Activated naive CD8-positive, alpha-beta T cell treated with anti-CD3 and anti-CD28 coated beads, Interleukin-2, amount 50 U/mL, for 16 hours (primary cell): Measurements from ENCODE around the gene LRRC8D.
A peak's percentile ranks its signal among the peaks of the same experiment; 100 is the strongest.

ENCODE experiments used
- DNase-seq: peaks from one replicate; pipeline ENCODE4 v3.0.0-alpha.2; 2020; ENCODE audit warnings: low read depth, low spot score

The LRRC8D gene

DNA sequence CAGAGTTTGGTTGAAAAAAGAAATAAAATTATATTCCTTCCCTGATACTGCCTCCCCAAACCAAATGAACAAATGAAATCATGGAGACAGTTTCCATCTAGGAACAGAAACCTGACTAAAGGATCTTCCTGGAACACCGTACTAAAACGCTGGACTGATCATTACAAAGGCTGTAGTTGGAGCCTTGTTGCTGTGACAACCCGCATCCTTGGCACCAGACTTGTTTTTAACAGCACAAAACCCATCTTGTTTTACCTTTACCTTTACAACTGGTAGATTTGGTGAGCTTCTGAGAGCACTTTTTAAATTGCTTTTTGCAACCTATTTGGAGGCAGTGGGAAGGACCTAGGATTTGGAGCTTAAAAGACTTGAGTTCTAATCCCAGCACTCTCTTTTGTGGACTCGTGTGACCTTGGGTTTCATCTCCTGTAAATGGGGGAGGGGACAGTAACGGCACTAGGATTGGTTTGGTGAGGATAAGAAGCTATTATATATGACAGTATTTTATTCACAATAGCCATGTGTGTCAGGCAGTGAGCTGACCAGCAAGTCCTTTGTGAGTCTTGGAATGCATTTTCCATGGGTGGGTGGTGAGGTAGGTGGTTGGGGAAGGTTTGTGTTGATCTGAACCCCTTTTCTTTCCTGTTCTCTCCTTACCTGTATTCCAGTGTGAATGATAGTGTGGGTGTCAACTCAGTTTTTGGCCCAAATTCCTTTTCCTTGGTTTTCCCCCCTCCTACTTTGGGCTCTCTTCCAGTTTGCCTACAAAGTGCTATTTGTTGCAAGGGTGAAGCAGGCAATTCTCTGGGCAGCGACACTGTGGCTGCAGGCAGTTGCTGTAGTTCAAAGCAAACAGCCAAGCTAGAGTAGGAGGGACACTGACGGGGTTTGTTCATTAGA lies 12.6 kb downstream of the LRRC8D start:
- DNase-seq, result no peak

DNA sequence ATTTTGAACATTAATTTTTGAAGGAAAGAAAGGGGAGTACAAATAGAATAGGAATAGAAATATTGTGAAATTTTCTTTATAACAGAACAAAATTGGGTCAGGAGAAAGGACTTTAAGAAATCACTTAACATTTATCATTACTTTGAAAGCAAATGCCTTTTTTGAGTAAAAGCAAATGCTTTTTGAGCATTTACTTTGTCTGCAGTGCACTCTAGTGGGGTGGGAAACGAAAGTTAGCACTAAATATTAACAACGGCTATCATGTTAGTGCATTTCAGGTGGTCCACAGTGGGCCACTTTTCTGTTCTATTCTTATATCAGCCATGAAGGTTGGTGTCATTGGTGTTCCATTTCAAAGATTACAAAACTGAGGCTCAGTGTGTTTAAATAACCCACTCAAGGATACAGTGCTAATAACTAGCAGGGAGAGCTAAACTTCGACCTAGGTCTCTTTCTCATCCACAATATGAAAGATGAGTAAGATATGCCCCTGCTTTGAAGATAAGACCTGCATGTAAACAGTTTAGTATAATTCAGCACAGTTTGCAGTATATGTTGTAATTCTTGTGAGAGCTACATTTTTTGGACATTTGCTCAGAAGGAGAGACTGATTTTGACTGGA lies 13.4 kb downstream of the LRRC8D start:
- DNase-seq, result no peak

DNA sequence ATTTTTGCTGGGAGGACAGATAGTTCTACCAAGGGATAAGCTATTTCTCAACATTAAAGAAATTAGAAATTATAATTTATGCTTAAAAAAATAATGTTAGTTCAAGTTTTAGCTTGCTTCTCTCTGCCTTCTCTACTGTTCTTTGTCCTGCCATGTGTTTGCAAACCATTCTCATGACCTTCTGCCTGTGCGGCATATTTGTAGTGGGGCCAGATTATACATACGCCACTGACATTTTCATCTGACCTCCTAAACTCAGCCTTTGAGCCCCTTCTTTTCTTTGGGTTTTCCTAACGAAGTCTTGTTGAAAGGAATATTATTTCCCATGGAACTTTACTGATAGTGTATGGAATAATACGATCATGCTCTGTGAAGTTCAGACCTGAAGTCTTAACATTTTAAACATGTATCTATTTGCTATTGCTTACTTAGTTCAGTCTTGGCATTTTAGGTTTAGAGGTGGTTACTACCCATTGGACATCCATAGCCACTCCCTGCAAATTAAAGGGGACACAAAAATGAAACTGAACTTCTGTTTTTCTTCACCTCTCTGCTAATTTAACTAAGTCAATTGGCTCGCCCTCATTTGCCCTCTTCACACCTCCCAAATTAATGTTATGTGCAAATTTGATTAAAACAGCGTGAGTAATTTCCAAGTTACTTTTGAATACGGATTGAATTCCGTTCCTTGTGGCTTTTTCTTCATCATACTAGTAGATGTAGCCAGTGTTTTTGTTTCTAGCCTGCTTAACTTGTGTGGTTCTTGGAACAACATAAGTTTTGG lies 15.6 kb downstream of the LRRC8D start:
- no peak for DNase-seq

DNA sequence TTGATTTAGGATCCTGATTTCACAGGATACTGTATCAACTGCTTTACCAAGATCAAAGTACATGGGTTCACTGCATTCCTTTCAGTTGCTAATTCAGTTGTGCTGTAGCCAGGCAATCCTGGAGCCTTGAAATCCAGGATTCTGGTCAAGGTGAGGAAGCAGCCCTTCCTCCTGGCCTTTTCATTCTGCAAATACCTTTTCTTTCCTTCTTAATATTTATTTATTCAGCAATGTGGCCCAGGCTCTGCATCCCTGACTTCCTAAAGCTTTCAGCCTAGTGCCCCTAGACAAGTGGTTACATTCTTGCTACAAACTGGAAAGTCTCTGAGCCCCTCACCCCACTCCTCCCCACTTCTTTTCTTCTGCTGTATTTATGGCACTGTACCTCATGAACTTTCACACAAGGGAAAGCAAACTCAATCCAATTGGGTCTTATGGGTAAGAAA lies 16.2 kb downstream of the LRRC8D start:
- no peak for DNase-seq

DNA sequence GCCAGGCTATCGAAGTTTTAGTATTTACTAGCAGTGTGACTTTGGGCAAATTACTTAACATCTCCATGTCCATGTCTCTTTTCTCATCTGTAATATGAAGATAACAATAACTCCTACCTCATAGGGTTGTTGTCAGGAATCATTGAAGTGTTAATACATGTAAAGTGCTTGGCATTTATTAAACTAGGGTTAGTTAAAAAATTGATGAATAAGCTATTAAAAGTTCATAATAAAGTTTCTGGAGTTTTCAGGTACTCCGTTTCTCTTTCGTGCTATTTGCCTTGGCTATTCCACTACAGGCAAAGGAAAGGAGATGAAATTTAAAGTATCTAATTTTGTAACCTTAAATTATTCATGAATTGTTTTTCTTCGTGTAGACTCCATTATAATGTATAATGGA lies 16.7 kb downstream of the LRRC8D start:
- DNase-seq, result no peak

DNA sequence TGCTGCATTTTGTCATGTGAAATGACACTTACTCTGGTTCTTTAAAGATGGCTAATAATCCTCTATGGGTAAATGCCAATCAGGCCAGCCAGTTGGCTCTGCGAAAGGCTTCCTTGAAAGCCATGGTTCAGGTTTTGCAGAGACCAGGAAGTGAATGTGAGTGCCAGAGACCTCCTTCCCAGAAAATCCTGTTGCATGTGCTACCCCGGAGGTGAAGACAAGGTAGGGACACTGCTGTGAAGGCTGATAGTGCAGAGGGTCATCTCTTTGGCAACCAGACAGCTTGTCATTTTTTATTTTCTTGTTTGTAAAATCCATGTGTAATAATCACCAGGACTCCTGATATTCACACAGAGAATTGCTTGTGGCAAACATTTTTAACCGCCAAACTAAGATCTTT lies 18.7 kb downstream of the LRRC8D start:
- DNase-seq, result no peak

DNA sequence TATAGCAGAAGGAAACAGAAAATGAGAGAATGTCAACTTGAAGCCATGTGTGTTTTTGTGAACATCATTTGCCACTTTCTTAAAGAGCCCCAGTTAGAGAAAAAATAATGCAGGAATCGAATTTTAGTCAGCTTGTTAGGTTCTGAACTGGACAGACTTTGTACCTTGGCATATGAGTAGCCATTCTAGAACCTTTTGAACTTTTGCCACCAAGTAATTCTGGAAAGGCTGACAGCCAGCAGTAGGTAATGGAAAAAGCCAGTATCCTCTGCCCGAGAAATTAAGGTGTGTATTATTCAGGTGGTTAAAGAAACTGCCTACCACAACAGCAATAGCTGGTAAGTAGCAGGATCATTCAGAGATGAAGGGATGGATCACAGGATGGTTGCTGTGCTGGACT lies 20.7 kb downstream of the LRRC8D start:
- DNase-seq, result no peak

DNA sequence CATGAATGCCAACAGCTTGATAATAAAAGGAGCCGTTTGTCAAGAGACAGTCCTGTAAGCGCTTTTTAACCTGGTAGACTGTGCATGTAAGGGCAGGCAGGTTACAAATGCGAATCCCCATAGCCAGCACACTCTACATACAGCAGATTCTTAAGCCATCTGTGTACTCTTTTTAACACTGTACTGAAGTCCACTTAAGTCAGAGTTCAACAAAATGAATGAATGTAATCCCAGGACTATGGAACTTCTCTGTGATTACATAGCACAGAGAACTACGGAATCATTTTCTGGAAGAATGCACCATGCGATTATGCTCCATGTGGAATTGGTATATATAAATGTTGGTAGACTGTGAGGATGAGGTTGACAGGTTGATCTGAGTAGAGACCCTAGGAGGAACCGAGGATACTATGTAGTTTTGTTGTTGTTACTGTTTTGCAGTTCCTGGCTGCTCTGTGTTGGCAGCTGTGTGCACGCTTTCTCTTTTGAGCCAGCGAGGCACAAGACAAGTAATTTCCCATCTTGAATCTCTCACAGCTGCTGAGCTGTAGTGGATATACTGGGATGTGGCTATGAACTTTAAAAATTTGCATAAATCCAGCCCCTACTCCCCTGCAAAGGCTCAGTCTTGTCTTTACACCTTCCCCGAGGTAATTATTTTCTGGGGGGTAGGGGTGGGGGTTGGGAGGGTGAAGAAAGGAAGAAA lies 21.9 kb downstream of the LRRC8D start:
- DNase-seq, result no peak

DNA sequence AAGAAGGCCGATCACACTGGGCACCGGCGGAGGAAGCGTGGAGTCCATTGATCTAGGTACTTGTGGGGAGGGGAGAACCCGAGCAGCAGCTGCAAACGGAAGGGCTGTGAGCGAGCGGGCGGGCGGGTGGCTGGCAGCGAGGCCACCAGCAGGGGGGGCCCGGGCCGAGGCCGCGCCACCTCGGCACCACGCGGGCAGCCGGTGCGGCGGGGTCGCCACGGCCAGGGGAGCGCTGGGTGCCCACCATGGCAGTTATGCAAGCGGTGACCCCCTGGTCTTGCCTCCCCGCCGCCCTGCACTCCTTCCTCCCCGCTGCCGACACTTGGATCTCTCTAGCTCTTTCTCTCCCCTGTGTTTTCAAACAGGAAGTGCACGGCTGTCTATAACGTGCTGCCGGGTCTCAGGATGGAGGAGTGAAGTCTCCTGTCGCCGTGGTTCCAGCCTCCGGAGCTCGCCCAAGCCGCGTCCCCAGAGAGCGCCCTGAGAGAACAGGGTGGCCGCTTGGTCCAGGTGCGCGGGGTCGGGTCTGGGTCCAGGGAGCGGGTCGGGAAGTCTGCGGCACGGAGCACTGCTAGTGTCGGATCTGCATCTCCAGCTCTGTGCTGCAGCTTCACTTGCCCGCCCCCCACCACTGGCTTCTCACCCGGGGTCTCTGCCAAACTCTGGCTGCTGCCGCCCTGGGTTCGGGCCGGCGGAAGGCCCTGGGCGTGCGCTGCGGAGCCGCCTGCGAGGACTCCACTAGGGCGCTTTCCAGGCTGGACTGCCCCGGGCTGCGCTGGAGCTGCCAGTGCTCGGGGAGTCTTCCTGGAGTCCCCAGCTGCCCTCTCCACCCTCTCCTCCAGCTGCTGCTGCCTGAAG lies 22.7 kb downstream of the LRRC8D start:
- DNase-seq, result peak; percentile 59

DNA sequence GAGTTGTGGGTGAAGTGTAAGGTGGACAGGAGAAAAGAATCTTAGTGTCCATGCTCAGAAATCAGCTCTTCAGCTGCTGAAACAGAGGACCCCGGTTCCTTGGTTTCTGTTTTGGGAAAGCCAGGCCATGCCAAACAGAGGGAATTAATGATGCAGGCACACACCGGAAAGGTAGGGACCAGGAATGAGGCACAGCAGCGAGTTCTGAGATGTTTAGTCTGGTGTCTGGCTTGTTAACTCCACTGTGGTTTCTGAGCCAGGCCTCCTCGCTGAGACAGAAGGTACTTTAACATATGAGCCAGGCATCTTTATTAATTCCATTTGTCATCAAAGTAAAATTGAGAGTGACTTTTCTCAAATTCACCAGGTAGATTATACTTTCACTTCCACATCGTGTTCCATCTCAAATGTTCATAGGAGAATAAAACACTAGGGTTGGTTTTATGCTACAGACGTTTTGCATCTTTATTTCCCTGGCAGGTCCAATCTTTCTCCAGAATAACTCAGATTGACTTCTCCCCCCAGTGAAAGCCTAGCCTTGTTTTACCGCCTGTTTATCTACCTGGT lies 23.5 kb downstream of the LRRC8D start:
- peak; percentile 34 for DNase-seq

DNA sequence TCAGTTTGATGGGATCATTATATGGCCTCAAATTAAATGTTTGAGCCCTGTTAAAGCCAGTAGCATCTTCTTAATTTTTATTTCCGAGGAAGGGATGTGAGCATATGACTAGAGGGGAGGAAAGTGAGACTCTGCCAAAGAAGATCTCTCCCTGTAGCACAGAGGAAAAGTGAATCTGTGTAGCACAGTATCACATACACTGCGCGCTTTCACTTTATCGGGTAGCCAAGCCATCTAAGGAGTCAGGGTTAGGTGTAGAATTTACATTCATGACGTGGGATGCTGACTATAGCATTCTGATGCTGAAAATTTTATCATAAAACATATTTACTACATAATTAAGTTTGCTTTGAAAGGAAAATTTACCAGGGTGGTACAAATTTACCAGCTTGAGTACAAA lies 24.0 kb downstream of the LRRC8D start:
- DNase-seq, result no peak

DNA sequence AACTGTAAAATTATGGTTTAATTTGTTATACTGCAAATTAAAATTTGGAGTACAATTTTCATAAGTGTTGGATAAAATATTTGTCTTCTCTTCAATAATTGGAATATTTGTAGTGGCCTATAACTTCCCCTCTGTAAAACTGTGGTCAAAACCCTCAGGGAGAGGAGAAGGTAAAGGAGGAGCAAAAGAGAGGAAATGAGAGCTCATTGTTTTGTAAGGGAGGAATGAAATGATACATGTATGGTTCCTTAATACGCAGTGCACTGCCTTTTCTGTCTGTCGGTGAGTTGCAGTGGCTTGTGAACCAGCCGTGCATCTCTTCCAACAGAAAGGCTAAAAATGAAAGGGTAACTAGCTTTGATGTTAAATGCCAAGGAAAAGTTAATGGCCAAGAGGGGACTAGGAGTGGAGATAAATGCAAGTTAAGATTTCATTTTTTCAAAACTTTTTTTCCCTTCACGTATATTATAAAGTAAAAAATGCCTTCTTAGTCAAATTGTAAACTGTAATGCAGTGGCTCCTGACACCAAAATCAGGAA lies 26.4 kb downstream of the LRRC8D start:
- DNase-seq, result no peak

DNA sequence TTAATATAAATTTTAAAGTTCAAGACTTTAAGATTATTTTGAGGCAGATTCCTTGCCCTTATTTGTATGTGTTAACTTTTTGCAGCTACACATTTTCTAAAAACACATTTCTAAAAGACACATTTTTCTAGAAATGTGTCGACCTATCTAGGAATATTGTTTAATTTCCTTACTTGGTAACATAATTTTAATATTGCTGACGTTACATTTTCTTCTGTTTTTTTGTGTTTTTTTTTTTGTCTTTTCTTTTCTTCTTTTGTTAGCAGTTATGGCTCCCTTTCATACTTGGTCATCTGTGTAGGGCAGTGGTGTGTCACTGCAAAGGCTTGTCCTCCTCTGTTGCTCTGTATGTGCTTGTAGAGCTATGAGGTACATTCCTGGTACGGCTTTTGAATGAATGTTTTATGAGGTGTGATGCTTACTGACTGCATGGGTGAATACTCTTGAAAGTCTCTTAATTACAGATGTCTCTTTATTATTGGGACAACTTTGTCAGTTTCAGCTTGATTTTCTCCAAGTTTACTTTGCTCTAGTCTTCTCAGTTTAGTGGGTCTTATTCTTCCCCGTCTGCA lies 30.1 kb downstream of the LRRC8D start:
- no peak for DNase-seq

DNA sequence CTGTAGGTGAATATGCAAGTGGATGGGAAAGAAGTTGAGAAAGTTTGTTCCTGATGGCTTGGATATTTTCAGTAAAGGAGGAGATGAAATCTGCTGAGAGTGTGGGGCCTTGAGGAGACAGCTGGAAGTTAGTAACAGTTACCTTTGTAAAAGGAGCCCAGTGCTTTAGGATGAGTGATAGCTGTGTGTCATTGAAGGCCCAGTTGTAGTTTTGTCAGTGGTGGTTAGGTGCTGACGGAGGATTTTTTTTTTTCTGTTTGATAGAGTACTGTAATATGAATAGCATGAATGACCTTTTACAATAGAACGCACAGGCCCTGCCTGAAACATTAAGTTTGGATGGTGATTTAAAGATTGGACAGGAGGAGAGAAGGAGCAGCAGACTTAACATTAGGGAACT lies 33.3 kb downstream of the LRRC8D start:
- no peak for DNase-seq

DNA sequence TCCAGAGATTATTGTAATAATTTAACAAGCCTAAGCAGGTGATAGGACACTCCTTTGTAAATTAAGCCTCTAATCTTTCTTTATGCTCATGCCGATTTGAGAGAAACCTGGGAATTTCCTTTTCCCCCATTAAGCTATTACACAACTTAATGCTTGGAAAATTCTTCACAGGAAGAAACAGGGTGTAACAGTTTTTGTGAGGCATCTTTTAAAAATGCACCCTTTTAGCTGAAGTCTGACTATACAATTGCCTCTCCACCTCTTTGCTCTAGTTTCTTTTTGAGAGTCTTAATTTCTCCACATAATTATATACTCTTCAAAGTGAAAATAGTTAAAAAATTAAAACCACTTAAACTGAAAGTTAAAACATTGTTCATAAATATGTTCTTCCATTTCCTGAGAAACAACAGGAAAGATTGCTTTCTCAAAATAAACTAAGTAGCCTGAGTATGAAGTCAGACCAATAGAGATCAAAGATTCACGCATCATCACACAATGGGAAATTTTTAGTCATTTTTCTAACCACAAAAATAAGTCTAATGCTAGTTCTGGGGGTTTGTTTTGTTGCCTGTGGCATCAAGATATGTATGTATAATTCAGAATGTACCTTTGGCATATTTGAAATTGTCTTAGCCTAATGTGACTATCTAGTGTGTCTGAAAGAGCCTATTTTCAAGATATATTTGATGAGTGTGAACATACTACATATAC lies 34.7 kb downstream of the LRRC8D start:
- no peak for DNase-seq

DNA sequence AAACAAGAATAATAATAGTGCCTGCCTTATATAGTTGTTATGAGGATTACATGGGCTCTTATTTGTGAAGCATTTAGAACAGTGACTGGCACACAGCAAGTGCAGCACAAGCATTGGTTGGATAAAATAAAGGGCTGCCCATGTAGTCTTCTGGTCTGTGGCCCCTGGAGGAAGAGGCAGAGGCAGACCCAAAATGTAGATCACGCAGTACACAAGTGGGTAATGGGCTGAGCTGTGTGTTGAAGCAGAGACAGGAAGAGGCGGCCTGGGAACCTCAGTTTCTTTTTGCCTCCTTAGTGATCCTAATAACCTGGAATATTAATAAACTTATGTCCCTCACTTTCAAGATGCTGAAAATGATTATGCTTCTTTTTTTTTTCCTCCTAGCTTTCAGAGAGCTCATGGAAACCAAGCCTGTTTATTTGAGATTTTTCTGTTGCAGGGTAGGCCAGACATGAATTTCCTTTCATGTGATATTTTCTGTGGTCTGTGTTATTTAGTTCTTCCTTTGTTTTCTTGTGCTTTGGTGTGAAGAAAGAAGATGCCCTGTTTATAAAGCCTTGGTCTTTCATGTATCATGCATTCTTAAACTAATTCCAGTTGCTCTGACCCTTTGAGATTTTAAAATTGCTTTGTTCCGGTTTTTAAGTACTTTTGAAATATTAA lies 42.5 kb downstream of the LRRC8D start:
- no peak for DNase-seq

DNA sequence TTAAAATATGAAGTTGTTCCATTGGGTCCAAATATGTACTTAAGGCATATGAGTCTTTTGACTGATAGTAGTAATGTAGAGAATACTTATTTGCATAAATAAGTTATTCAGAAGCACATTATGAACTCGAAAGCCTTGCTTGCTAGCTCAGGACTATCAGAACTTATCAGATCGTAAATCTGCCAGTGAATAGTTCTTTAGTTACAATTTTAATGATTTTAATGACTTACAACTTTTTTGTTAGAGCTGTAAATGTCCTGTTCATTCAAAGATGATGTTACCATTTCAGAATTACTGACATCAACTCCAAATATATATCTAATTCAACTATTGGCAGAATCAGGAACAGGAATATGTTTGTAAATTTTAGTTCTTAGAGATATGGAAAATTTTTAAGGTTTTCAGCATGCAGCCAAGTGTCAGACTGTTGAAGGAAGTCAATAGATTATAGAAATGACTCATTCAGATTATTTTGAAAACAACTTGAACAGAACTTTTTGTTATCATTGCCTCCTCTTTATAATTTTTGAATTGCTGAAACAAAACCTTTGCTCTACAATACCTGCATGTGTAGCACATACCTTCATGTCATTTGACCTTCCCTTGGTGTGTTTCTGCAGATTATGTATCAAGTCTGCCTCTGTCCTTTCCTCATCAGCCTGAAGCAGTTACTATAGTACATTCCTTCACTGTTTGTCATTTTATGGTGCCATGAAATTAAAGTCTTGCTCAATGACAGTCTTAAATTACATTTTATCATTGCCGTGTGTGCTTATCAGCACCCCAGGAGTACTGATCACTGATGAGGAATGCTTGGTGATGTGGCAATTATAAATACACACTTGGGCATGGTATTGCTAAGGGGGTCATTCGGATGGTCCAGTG lies 44.9 kb downstream of the LRRC8D start:
- DNase-seq, result no peak

DNA sequence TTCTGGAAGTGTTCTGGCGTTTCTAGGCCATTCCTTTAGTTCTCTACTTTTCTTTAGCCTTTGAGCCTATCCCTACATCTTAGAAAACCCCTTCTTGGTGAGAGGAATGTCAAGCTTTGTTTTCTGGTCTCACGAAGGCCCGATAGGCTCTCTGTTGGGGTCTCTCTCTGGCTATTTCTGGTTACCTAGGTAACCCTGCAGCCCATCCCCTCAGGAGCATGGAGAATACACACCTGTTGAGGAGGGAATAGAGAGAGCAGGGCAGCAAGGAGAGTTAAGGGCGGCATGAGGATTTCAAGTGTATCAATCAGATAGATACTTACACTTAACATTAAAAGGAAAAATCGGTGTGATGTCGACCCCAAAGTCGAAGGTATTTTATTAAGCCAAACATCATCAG lies 45.7 kb downstream of the LRRC8D start:
- no peak for DNase-seq
